GM23338 (cell line): ENCODE data around the gene TRPM2. TPM values are rescaled to one million over a fixed set of nuclear protein-coding genes. Genes with fewer than 3 reads are reported as not detected.

Experiments
- ATAC-seq: fragments of 200-7000 bp; cut with Tn5 transposase; 3 replicates; pipeline ENCODE4 v1.9.1; 2020
- DNase-seq: peaks from one replicate; pipeline ENCODE4 v3.0.0-alpha.2; 2015; ENCODE audit warnings: low spot score
- H2AFZ ChIP-seq: fragments of 200-600 bp; sonication (generic); 2 replicates; pipeline ENCODE4 v1.8.0; 2016; ENCODE audit warnings: antibody characterized with exemption, mild to moderate bottlenecking, moderate library complexity
- H3F3A ChIP-seq: fragments of 200-600 bp; sonication (generic); replicated peaks from 2 replicates; pipeline ENCODE4 v1.8.0; 2017; ENCODE audit warnings: antibody characterized with exemption, mixed run types, low read depth
- H3K27ac ChIP-seq: fragments of 200-600 bp; sonication (generic); 2 replicates; pipeline ENCODE4 v1.6.1; 2016; ENCODE audit warnings: low read depth
- H3K27me3 ChIP-seq: fragments of 200-600 bp; sonication (generic); 2 replicates; pipeline ENCODE4 v1.8.0; 2016; ENCODE audit warnings: mild to moderate bottlenecking, mixed run types, moderate library complexity; ENCODE audit not compliant: insufficient read depth
- H3K36me3 ChIP-seq: fragments of 200-600 bp; sonication (generic); 2 replicates; pipeline ENCODE4 v1.8.0; 2016; ENCODE audit warnings: mild to moderate bottlenecking; ENCODE audit not compliant: insufficient read depth
- H3K4me1 ChIP-seq: fragments of 200-600 bp; sonication (generic); 2 replicates; pipeline ENCODE4 v1.8.0; 2016; ENCODE audit warnings: mild to moderate bottlenecking, moderate library complexity; ENCODE audit not compliant: insufficient read depth
- H3K4me2 ChIP-seq: fragments of 200-600 bp; sonication (generic); 2 replicates; pipeline ENCODE4 v1.7.1; 2017; ENCODE audit warnings: mixed run types
- H3K4me3 ChIP-seq: fragments of 200-600 bp; sonication (generic); 2 replicates; pipeline ENCODE4 v1.6.1; 2016; ENCODE audit warnings: mixed run types
- H3K79me2 ChIP-seq: fragments of 200-600 bp; sonication (generic); replicated peaks from 2 replicates; pipeline ENCODE4 v1.8.0; 2017; ENCODE audit warnings: mild to moderate bottlenecking; ENCODE audit not compliant: insufficient read depth
- H3K9me2 ChIP-seq: fragments of 200-600 bp; sonication (generic); 2 replicates; pipeline ENCODE4 v1.8.0; 2017; ENCODE audit not compliant: insufficient read depth
- H4K20me1 ChIP-seq: fragments of 200-600 bp; sonication (generic); replicated peaks from 2 replicates; pipeline ENCODE4 v1.8.0; 2017; ENCODE audit warnings: mild to moderate bottlenecking; ENCODE audit not compliant: insufficient read depth
- H3K27ac Mint-ChIP-seq: 2 replicates; pipeline ENCODE4 v1.8.0; 2020; ENCODE audit warnings: inconsistent platforms, mild to moderate bottlenecking, moderate library complexity, mixed read lengths
- H3K27me3 Mint-ChIP-seq: 3 replicates; pipeline ENCODE4 v1.8.0; 2022; ENCODE audit warnings: low read depth, mild to moderate bottlenecking, moderate library complexity, mixed read lengths, inconsistent platforms; ENCODE audit not compliant: insufficient read depth, poor library complexity
- H3K36me3 Mint-ChIP-seq: 3 replicates; pipeline ENCODE4 v1.8.0; 2021; ENCODE audit warnings: low read depth, mild to moderate bottlenecking, inconsistent platforms, moderate library complexity, mixed read lengths
- H3K4me1 Mint-ChIP-seq: 3 replicates; pipeline ENCODE4 v1.8.0; 2020; ENCODE audit warnings: mild to moderate bottlenecking, inconsistent platforms, mixed read lengths
- H3K4me3 Mint-ChIP-seq: 3 replicates; pipeline ENCODE4 v1.8.0; 2021; ENCODE audit warnings: moderate library complexity, mild to moderate bottlenecking, inconsistent platforms, mixed read lengths
- H3K9me3 Mint-ChIP-seq: 3 replicates; pipeline ENCODE4 v1.8.0; 2020; ENCODE audit warnings: moderate library complexity, mild to moderate bottlenecking, inconsistent platforms, mixed read lengths
- CTCF ChIP-seq, 2 experiments: fragments of 200-600 bp in 1 of 2; sonication (generic) in 1 of 2; conservative IDR thresholded peaks; 2 replicates each; pipeline versions ENCODE4 v1.5.1 to v1.6.1; 2016 to 2017; ENCODE audit warnings: antibody characterized with exemption in 2 of 2, low read depth in 2 of 2, mild to moderate bottlenecking in 2 of 2, moderate library complexity in 1 of 2
- EZH2phosphoT487 ChIP-seq: fragments of 200-600 bp; sonication (generic); IDR thresholded peaks from one replicate; pipeline ENCODE4 v1.8.1; 2018; ENCODE audit warnings: antibody characterized with exemption; ENCODE audit not compliant: unreplicated experiment
- ZNF462 ChIP-seq: fragments of 250-450 bp; sonication (Bioruptor Pico); IDR thresholded peaks from 2 replicates; pipeline ENCODE4 v1.5.0; 2020; ENCODE audit warnings: mild to moderate bottlenecking, moderate library complexity
- polyA plus RNA-seq: library from polyadenylated mRNA; unstranded; fragments of >200 nt; fragmentation: Nextera tagmentation; extraction: Ambion mirVana; gene quantifications from 2 replicates; pipeline ENCODE4 v1.2.1, GENCODE V29; 2016
- total RNA-seq: library from RNA; depleted of rRNA; stranded (reverse); fragments of >200 nt; shearing (Covaris generic); gene quantifications from 2 replicates; pipeline ENCODE4 v1.2.3, GENCODE V29; 2014

Gene TRPM2
- total and polyA plus RNA-seq, 2 experiments from 2014 or later: 0.53 to 0.83 TPM

DNA sequence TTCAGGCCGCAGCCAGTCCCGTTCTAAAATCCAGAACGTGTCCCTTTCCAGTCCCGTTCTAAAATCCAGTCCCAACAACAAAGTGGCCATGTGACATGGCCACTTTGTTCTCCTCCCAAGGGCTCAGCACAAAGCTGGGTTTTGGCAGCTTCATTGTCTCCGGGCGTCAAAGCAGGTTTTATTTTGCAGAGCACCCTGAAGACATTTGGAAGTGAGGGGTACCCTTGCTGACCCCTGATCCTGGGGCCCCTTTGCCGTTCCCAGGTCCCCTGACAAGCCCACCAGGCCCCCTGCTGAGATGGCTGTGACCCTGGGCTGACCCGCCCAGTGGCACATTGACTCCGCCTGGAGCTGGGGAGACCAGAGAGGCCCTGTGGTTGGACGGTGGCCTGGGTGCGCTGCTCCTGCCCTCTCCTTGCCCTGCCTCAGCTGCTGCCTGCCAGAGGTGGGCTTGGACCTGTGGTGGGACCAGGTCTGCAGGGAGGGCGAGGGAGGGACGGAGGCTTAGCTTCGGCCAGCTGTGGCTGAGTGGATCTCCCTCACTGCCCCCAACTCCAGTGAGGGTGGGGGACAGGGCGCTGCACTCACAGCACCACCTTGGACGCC is 49.3 kb upstream of the TRPM2 start:
- H3K4me1 Mint-ChIP-seq: peaks cover 15% of the 10 kb centered on the region
- ATAC-seq (no peak), DNase-seq (no peak)
- no peak overlapping the region for H2AFZ ChIP-seq
- no peaks in the 10 kb centered on the region for H3K27me3 ChIP-seq
- no peak overlapping the region for H3K4me2 ChIP-seq
- no peaks in the 10 kb centered on the region for H3K36me3 ChIP-seq
- 0 out of 2 replicates have a peak, but pooled peaks cover 3% of the 10 kb centered on the region for H3K79me2 ChIP-seq
- 0 out of 2 replicates have a peak, but pooled peaks cover 4% of the 10 kb centered on the region for H3F3A ChIP-seq
- H3K27ac ChIP-seq: no peak overlapping the region
- H3K4me1 ChIP-seq: no peaks in the 10 kb centered on the region
- no peaks in the 10 kb centered on the region for H3K36me3 Mint-ChIP-seq
- no peaks in the 10 kb centered on the region for H3K9me2 ChIP-seq
- no peaks in the 10 kb centered on the region for H4K20me1 ChIP-seq
- H3K4me3 ChIP-seq: no peak overlapping the region
- no peaks in the 10 kb centered on the region for H3K9me3 Mint-ChIP-seq
- TF ChIP-seq EZH2phosphoT487 (no peak), CTCF (conservative IDR thresholded peaks at IDR 0.05; ENCODE audit: low read depth in 2 of 2) (no peak), ZNF462 (CRISPR knock-in tag) (no peak)
- no peak overlapping the region for H3K4me3 Mint-ChIP-seq
- H3K27me3 Mint-ChIP-seq: peaks cover 7% of the 10 kb centered on the region
- H3K27ac Mint-ChIP-seq: no peak overlapping the region
